NCI-H2171 (cell line): ENCODE results near the gene VWA3B.

ENCODE experiments used
- DNase-seq: peaks from one replicate; lab custom pipeline; 2025; lab: John Stamatoyannopoulos, UW

Gene VWA3B

GRCh38 chr2:98177286-98177685, 90.3 kb downstream of the VWA3B start:
- DNase-seq = no peak

- DNase-seq = no peak
Measured at GRCh38 chr2:98177986-98178385, 91.0 kb downstream of the VWA3B start.

GRCh38 chr2:98180456-98180855, 93.5 kb downstream of the VWA3B start:
- DNase-seq = no peak

GRCh38 chr2:98181346-98181745, 94.4 kb downstream of the VWA3B start:
- no peak for DNase-seq

GRCh38 chr2:98185801-98186200, 98.8 kb downstream of the VWA3B start:
- DNase-seq = no peak

GRCh38 chr2:98187194-98187593, 100.2 kb downstream of the VWA3B start:
- no peak for DNase-seq

GRCh38 chr2:98188351-98189046, 101.5 kb downstream of the VWA3B start:
- DNase-seq = no peak

- DNase-seq = no peak
Measured at GRCh38 chr2:98191883-98192282, 104.9 kb downstream of the VWA3B start.

GRCh38 chr2:98201576-98201975, 114.6 kb downstream of the VWA3B start:
- DNase-seq = no peak

GRCh38 chr2:98205889-98206288, 118.9 kb downstream of the VWA3B start:
- DNase-seq = no peak

- DNase-seq = no peak
Measured at GRCh38 chr2:98212092-98213000, 125.4 kb downstream of the VWA3B start.

- no peak for DNase-seq
Measured at GRCh38 chr2:98216616-98217015, 129.6 kb downstream of the VWA3B start.

GRCh38 chr2:98219152-98219551, 132.2 kb downstream of the VWA3B start:
- no peak for DNase-seq

- DNase-seq = no peak
Measured at GRCh38 chr2:98233941-98234340, 147.0 kb downstream of the VWA3B start.

- DNase-seq = no peak
Measured at GRCh38 chr2:98234776-98235175, 147.8 kb downstream of the VWA3B start.

GRCh38 chr2:98236935-98237334, 150.0 kb downstream of the VWA3B start:
- DNase-seq = no peak

- DNase-seq = no peak
Measured at GRCh38 chr2:98240786-98241398, 153.9 kb downstream of the VWA3B start.

- no peak for DNase-seq
Measured at GRCh38 chr2:98241592-98241991, 154.6 kb downstream of the VWA3B start.

GRCh38 chr2:98242003-98242402, 155.0 kb downstream of the VWA3B start:
- DNase-seq = no peak

GRCh38 chr2:98245491-98245890, 158.5 kb downstream of the VWA3B start:
- no peak for DNase-seq

- no peak for DNase-seq
Measured at GRCh38 chr2:98247383-98247782, 160.4 kb downstream of the VWA3B start.

GRCh38 chr2:98252038-98252773, 165.2 kb downstream of the VWA3B start:
- DNase-seq = no peak
